GM18517 (cell line): ENCODE data around the gene DIAPH3.

Experiments used
- ATAC-seq: cut with Tn5 transposase; IDR thresholded peaks from one replicate; pipeline ENCODE4 v1.9.1; 2021; ENCODE audit warnings: mild to moderate bottlenecking, moderate library complexity; ENCODE audit not compliant: unreplicated experiment

The DIAPH3 gene

GRCh38 chr13:60152904-60153303 is 10.8 kb downstream of the DIAPH3 start:
- ATAC-seq, result no peak

GRCh38 chr13:60152114-60152513 is 11.6 kb downstream of the DIAPH3 start:
- no peak for ATAC-seq

GRCh38 chr13:60150538-60150937 is 13.2 kb downstream of the DIAPH3 start:
- no peak for ATAC-seq

GRCh38 chr13:60148918-60149317 is 14.8 kb downstream of the DIAPH3 start:
- no peak for ATAC-seq

GRCh38 chr13:60147361-60147760 is 16.4 kb downstream of the DIAPH3 start:
- ATAC-seq, result no peak

DNA sequence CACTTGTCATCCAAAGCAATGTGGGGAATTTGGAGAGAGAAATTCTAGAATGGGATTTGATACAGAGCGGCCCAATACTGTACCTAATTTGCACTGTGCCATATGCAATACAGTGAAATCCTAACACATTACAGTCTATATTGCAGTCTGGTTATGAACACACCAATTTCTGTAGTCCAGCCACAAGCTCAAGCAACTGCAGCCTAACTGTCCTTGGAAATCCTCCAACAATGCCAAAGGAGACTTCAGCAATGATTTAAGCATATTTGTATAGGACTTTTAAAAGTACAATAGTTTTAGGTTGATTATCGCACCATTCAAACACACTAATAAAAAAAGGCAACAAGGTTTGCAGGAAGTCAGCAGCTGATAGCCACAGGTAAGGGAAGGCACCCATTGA is 17.3 kb downstream of the DIAPH3 start:
- ATAC-seq, result no peak

- ATAC-seq, result no peak
These were observed 20.0 kb downstream of the DIAPH3 start for GRCh38 chr13:60143775-60144174.

DNA sequence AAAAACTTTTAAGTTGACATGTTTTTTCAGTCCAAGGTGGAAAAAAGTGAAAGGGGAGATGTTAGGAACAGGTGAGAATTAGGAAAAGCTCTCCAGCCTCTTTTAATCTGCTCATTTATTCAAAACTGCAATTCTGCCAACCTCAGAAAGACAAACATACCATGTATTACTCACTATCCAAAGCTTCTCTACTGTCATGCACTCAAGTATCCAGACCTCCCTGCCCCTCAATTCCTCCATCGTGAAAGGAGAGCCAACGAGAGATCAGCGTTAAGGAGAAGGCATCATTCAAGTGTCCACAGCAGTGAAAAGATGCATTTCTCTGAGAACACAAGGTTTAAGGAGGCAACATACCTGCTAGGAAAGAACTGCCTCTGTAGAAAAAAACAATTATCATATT is 24.5 kb downstream of the DIAPH3 start:
- ATAC-seq, result no peak

DNA sequence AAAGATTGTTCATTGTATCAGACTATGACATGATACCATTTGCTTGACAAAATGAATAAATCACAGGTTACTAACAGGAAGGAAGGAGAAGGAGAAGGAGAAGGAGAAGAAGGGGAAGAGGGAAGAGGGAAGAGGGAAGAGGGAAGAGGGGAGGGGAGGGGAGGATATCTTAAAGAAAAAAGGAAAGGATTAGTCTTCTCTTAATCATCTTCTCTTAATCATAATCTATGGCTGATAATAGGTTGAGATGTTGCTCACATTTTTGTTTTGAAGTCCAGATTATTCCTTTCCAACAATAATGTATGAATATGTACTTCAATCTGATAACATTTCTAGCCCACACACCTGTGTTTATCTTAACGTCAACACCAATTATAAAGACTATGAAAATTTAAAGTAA is 25.1 kb downstream of the DIAPH3 start:
- no peak for ATAC-seq

GRCh38 chr13:60137911-60138560 is 25.7 kb downstream of the DIAPH3 start:
- ATAC-seq, result no peak

GRCh38 chr13:60135344-60135743 is 28.4 kb downstream of the DIAPH3 start:
- ATAC-seq, result no peak

GRCh38 chr13:60134376-60134775 is 29.4 kb downstream of the DIAPH3 start:
- no peak for ATAC-seq

DNA sequence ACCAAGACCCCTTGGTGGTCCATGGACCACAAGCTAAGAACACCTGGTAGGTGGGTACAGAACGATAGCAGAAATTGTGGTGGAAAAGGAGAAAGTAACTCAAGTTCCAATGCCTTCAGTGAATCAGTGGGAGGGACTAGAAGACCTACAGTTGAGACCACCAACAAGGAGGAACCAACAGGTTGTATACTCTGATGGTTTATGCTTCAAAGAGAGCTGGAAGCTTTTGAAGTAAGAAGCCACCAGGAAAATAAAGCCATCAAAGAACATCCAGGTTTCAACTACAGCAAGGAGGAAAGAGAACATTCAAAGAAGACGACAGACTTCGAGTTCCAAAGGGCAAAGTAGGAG is 42.4 kb downstream of the DIAPH3 start:
- ATAC-seq, result no peak

- no peak for ATAC-seq
These were observed 43.0 kb downstream of the DIAPH3 start for GRCh38 chr13:60120617-60121336.

DNA sequence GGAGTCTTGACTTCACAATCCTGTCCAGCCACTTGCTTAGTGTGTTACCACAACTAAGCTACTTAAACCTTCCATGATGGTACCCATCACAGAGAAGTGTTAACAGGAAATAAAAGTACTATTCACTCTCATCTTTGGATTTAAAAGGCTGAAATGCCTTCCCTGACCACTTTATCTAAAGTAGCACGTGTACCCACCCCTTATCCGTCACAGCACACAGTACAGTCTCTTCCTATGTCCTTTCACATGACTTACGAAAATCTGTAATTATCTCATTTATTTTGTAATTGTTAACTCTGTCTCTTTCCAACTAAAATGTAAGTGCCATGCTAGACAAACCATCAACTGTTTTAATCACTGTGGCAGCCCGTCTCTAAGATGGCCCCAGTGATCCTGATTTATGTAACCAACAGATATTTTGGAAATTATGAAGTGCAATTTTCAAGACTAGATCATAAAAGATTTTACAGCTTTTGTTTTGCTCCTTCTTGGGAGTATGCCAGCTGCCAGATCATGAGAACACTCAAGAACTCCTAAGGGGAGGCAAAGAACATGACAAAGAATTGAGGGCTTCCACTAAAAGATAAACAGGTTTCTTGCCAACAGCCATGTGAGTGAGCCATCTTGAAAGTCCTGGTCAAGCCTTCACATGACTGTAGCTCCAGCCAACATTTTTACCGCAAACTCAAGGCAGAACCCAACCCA is 44.9 kb downstream of the DIAPH3 start:
- ATAC-seq, result no peak

GRCh38 chr13:60114499-60115028 is 49.2 kb downstream of the DIAPH3 start:
- no peak for ATAC-seq

GRCh38 chr13:60112771-60113170 is 51.0 kb downstream of the DIAPH3 start:
- no peak for ATAC-seq

DNA sequence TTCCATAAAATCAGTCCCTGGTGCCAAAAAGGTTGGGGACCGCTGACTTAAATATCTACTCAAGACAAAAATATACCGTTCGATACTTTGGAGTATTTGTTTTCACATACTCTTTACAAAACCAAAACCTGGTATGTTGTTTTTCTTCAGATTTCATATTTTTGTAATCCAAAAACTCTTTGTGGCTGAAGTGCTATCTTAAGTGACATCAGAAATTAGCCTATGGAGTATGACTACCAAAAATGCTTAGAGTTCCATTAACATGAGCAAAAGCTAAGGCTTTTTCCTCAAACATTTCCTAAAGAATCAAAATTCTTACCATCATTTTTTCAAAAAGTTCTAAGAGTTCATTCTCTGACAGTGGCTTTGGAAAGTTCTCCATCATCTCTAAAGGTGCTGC is 52.0 kb downstream of the DIAPH3 start:
- ATAC-seq, result no peak

GRCh38 chr13:60109285-60109684 is 54.4 kb downstream of the DIAPH3 start:
- ATAC-seq, result no peak

DNA sequence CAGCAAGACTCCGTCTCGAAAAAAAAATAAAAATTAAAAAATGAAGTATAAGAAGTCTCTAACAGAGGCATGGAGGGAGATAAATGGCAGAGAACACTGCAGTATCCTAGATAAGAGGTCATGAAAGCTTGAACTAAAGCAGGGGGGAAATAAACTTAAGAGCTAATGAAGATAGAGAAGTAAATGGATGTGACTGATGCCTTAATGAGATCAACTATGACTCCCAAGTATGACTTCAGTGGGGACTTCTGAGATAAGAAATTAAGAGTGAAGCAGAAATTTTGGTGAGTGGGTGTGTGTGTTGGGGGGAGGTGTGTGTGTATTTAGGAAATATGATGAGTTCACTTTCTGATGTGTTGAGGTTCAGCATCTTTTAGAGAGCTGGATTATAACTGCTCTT is 55.1 kb downstream of the DIAPH3 start:
- no peak for ATAC-seq

GRCh38 chr13:60099631-60100420 is 63.9 kb downstream of the DIAPH3 start:
- no peak for ATAC-seq
